Mesothelial cell of epicardium (in vitro differentiated cells): ENCODE measurements around the gene SPINK8. TPM values are rescaled to one million over a fixed set of nuclear protein-coding genes. Genes with fewer than 3 reads are reported as not detected.

Experiments
- DNase-seq, 2 experiments: peaks; one replicate each; pipeline ENCODE4 v3.0.0; 2021; ENCODE audit warnings: low spot score in 2 of 2; ENCODE audit not compliant: unreplicated experiment in 2 of 2
- H3K27ac Mint-ChIP-seq: 2 replicates; pipeline ENCODE4 v1.8.0; 2021; ENCODE audit warnings: mixed read lengths
- H3K27me3 Mint-ChIP-seq: 2 replicates; pipeline ENCODE4 v1.8.0; 2021; ENCODE audit warnings: low read depth, mixed read lengths
- H3K36me3 Mint-ChIP-seq: 2 replicates; pipeline ENCODE4 v1.8.0; 2021; ENCODE audit warnings: mixed read lengths
- H3K4me1 Mint-ChIP-seq: 2 replicates; pipeline ENCODE4 v1.8.0; 2021; ENCODE audit warnings: mixed read lengths
- H3K4me3 Mint-ChIP-seq: 2 replicates; pipeline ENCODE4 v1.8.0; 2021; ENCODE audit warnings: mild to moderate bottlenecking, moderate library complexity, mixed read lengths
- H3K9me3 Mint-ChIP-seq: 2 replicates; pipeline ENCODE4 v1.8.0; 2021; ENCODE audit warnings: mixed read lengths
- CTCF ChIP-seq: fragments of 200-600 bp; sonication (generic); IDR thresholded peaks from one replicate; pipeline ENCODE4 v1.5.0; 2021; ENCODE audit warnings: antibody characterized with exemption; ENCODE audit not compliant: unreplicated experiment
- total RNA-seq: library from RNA; stranded (reverse); gene quantifications from 3 replicates; pipeline ENCODE4 v1.2.1, GENCODE V29; 2021

Gene SPINK8
- total RNA-seq, 1 donor from 2014 or later: not detected

GRCh38 chr3:48369693-48370332 is 36.4 kb upstream of the SPINK8 start:
- TF ChIP-seq CTCF: no peak
- H3K4me3 Mint-ChIP-seq: no peak overlapping the region
- peaks cover 9% of the 10 kb centered on the region for H3K4me1 Mint-ChIP-seq
- peaks cover 10% of the 10 kb centered on the region for H3K9me3 Mint-ChIP-seq
- H3K27ac Mint-ChIP-seq: no peak overlapping the region
- H3K36me3 Mint-ChIP-seq: no peaks in the 10 kb centered on the region
- no peak for DNase-seq
- H3K27me3 Mint-ChIP-seq: no peaks in the 10 kb centered on the region

- no peak overlapping the region for H3K27ac Mint-ChIP-seq
- no peak for DNase-seq
- peaks cover 26% of the 10 kb centered on the region for H3K9me3 Mint-ChIP-seq
- peaks cover 6% of the 10 kb centered on the region for H3K4me1 Mint-ChIP-seq
- H3K27me3 Mint-ChIP-seq: no peaks in the 10 kb centered on the region
- H3K36me3 Mint-ChIP-seq: peaks cover under 1% of the 10 kb centered on the region
- no peak for TF ChIP-seq CTCF
- no peak overlapping the region for H3K4me3 Mint-ChIP-seq
Observed at GRCh38 chr3:48367201-48367600, 33.7 kb upstream of the SPINK8 start.

GRCh38 chr3:48364840-48365239 is 31.4 kb upstream of the SPINK8 start:
- peaks cover 6% of the 10 kb centered on the region for H3K4me1 Mint-ChIP-seq
- H3K4me3 Mint-ChIP-seq: no peak overlapping the region
- no peak for DNase-seq
- peaks cover 2% of the 10 kb centered on the region for H3K27me3 Mint-ChIP-seq
- H3K36me3 Mint-ChIP-seq: peaks cover 3% of the 10 kb centered on the region
- no peak for TF ChIP-seq CTCF
- H3K9me3 Mint-ChIP-seq: peaks cover 41% of the 10 kb centered on the region
- no peak overlapping the region for H3K27ac Mint-ChIP-seq

- no peak for TF ChIP-seq CTCF
- peaks cover 6% of the 10 kb centered on the region for H3K27me3 Mint-ChIP-seq
Observed at GRCh38 chr3:48361928-48362327, 28.5 kb upstream of the SPINK8 start.

GRCh38 chr3:48356419-48356818 is 23.0 kb upstream of the SPINK8 start:
- peaks cover 13% of the 10 kb centered on the region for H3K9me3 Mint-ChIP-seq
- peaks cover 12% of the 10 kb centered on the region for H3K27me3 Mint-ChIP-seq
- H3K4me3 Mint-ChIP-seq: no peak overlapping the region
- no peak for DNase-seq
- H3K36me3 Mint-ChIP-seq: no peaks in the 10 kb centered on the region
- H3K27ac Mint-ChIP-seq: peak overlapping the region; percentile 13
- H3K4me1 Mint-ChIP-seq: peaks cover 12% of the 10 kb centered on the region
- no peak for TF ChIP-seq CTCF

More at GRCh38 chr3:48361928-48362327, 28.5 kb upstream of the SPINK8 start:
- Mint-ChIP-seq H3K9me3 (peaks cover 45% of the 10 kb centered on the region), H3K4me1 (peaks cover 2% of the 10 kb centered on the region), H3K36me3 (peaks cover 3% of the 10 kb centered on the region), H3K4me3 (no peak overlapping the region), H3K27ac (no peak overlapping the region)
- no peak for DNase-seq
